GM06990 (cell line): Measurements from ENCODE around the gene SKIDA1.

Experiments used
- DNase-seq: peaks from one replicate; pipeline ENCODE4 v3.0.0-alpha.2; 2011; ENCODE audit not compliant: insufficient read length; ENCODE audit errors: extremely low read depth
- H3K27me3 ChIP-seq: replicated peaks from 2 replicates; pipeline ENCODE4 v1.6.0; 2011; ENCODE audit warnings: low read length; ENCODE audit not compliant: control insufficient read depth, insufficient read depth
- H3K36me3 ChIP-seq: 2 replicates; pipeline ENCODE4 v1.5.1; 2011; ENCODE audit warnings: low read length; ENCODE audit not compliant: control insufficient read depth, insufficient read depth
- H3K4me3 ChIP-seq: replicated peaks from 2 replicates; pipeline ENCODE4 v1.5.1; 2011; ENCODE audit warnings: low read depth, mild to moderate bottlenecking, control low read depth, low read length
- CTCF ChIP-seq: IDR thresholded peaks from 2 replicates; pipeline ENCODE4 v1.5.1; 2011; ENCODE audit warnings: low read length, control low read depth, mild to moderate bottlenecking, inconsistent platforms; ENCODE audit not compliant: insufficient read depth, poor library complexity, severe bottlenecking

SKIDA1 gene

GRCh38 chr10:21530641-21531040 lies 5.2 kb upstream of the SKIDA1 start:
- no peak for TF ChIP-seq CTCF
- Histone ChIP-seq H3K36me3 (no peaks in the 10 kb centered on the region), H3K27me3 (no peaks in the 10 kb centered on the region), H3K4me3 (no peak overlapping the region)
- DNase-seq, result no peak

GRCh38 chr10:21530168-21530567 lies 4.7 kb upstream of the SKIDA1 start:
- TF ChIP-seq CTCF, result no peak
- H3K36me3 ChIP-seq, result no peaks in the 10 kb centered on the region
- H3K27me3 ChIP-seq, result no peaks in the 10 kb centered on the region
- H3K4me3 ChIP-seq, result no peak overlapping the region
- no peak for DNase-seq

GRCh38 chr10:21529032-21529910 lies 3.8 kb upstream of the SKIDA1 start:
- no peak for TF ChIP-seq CTCF
- DNase-seq, result no peak
- Histone ChIP-seq H3K27me3 (no peaks in the 10 kb centered on the region), H3K36me3 (no peaks in the 10 kb centered on the region), H3K4me3 (no peak overlapping the region)

- no peak for DNase-seq
These were observed 3.0 kb upstream of the SKIDA1 start for GRCh38 chr10:21528236-21529031.

GRCh38 chr10:21527598-21528235 lies 2.2 kb upstream of the SKIDA1 start:
- TF ChIP-seq CTCF, result no peak
- H3K27me3 ChIP-seq, result no peaks in the 10 kb centered on the region
- H3K4me3 ChIP-seq, result peak overlapping the region; percentile 60

More at GRCh38 chr10:21528236-21529031, 3.0 kb upstream of the SKIDA1 start:
- no peaks in the 10 kb centered on the region for H3K36me3 ChIP-seq
- no peak for TF ChIP-seq CTCF
- no peak overlapping the region for H3K4me3 ChIP-seq
- no peaks in the 10 kb centered on the region for H3K27me3 ChIP-seq

More at GRCh38 chr10:21527598-21528235, 2.2 kb upstream of the SKIDA1 start:
- H3K36me3 ChIP-seq, result no peaks in the 10 kb centered on the region
- DNase-seq, result no peak
